ENCODE data around the gene USP11.

USP11 gene

DNA sequence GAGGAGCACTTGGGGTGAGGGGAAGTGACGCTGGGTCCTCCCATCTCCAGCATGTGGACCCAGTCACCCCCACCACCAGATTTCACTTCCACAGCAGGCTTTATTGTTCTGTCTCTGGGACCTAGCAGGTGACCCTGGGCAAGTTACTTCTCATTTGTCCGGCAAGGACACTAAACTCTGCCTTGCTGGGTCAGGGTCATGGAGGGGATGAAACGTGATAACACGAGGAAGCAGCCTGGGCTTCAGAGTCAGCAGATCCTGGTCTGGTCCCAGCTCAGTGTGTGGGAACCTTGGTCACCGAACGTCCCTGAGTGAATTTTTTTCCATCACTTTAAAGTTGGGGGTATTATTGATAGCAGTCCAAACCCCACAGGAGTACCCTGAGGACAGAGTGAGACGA, 35.3 kb upstream of the USP11 start:
- no peak for DNase-seq (ENCODE audit: low read depth)
- TF ChIP-seq, protein P1, sequence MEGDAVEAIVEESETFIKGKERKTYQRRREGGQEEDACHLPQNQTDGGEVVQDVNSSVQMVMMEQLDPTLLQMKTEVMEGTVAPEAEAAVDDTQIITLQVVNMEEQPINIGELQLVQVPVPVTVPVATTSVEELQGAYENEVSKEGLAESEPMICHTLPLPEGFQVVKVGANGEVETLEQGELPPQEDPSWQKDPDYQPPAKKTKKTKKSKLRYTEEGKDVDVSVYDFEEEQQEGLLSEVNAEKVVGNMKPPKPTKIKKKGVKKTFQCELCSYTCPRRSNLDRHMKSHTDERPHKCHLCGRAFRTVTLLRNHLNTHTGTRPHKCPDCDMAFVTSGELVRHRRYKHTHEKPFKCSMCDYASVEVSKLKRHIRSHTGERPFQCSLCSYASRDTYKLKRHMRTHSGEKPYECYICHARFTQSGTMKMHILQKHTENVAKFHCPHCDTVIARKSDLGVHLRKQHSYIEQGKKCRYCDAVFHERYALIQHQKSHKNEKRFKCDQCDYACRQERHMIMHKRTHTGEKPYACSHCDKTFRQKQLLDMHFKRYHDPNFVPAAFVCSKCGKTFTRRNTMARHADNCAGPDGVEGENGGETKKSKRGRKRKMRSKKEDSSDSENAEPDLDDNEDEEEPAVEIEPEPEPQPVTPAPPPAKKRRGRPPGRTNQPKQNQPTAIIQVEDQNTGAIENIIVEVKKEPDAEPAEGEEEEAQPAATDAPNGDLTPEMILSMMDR (IDR thresholded peaks at IDR 0.05; ENCODE audit: insufficient read depth, low read depth, low read length, missing control alignments) = no peak
- H3K4me3 ChIP-seq (ENCODE audit: low read length) = no peak overlapping the region

GRCh38 chrX:47198026-47198686, 34.7 kb upstream of the USP11 start:
- DNase-seq (ENCODE audit: low read depth) = no peak
- no peak overlapping the region for H3K4me3 ChIP-seq (ENCODE audit: low read length)
- TF ChIP-seq, protein P1 (IDR thresholded peaks at IDR 0.05; ENCODE audit: insufficient read depth, low read depth, low read length, missing control alignments) = no peak

DNA sequence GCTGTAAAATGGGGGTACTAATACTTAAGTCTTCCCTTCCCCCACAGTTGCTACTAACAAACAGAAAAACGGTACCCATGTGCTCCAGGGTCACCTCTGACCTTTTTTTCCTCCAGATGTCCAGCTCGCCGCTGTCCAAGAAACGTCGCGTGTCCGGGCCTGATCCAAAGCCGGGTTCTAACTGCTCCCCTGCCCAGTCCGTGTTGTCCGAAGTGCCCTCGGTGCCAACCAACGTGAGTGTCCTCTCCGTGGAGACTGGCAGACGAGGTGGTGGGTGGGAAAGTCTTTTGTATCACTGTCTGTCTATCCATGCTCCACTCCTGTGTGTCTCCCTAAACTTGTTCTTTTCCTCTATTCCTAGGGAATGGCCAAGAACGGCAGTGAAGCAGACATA, 34.1 kb upstream of the USP11 start:
- no peak for DNase-seq (ENCODE audit: low read depth)
- no peak overlapping the region for H3K4me3 ChIP-seq (ENCODE audit: low read length)
- TF ChIP-seq, protein P1 (IDR thresholded peaks at IDR 0.05; ENCODE audit: insufficient read depth, low read depth, low read length, missing control alignments) = no peak

DNA sequence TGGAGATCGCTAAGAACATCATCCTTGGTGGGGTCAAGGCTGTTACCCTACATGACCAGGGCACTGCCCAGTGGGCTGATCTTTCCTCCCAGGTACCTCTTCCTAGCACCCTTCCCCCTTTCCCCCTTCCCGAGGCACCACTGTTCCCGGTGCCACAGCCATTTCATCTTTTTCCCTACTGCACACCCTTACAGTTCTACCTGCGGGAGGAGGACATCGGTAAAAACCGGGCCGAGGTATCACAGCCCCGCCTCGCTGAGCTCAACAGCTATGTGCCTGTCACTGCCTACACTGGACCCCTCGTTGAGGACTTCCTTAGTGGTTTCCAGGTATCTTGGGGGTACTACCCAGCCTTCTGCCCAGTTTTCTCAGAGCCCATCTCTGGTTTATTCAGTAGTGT, 33.5 kb upstream of the USP11 start:
- TF ChIP-seq, protein P1 (IDR thresholded peaks at IDR 0.05; ENCODE audit: insufficient read depth, low read depth, low read length, missing control alignments) = no peak
- DNase-seq (ENCODE audit: low read depth) = no peak
- H3K4me3 ChIP-seq (ENCODE audit: low read length) = no peak overlapping the region

GRCh38 chrX:47200385-47201150, 32.2 kb upstream of the USP11 start:
- TF ChIP-seq, protein P1 (IDR thresholded peaks at IDR 0.05; ENCODE audit: insufficient read depth, low read depth, low read length, missing control alignments) = peak; percentile 55
- H3K4me3 ChIP-seq (ENCODE audit: low read length) = no peak overlapping the region
- DNase-seq (ENCODE audit: low read depth) = peak; percentile 90

DNA sequence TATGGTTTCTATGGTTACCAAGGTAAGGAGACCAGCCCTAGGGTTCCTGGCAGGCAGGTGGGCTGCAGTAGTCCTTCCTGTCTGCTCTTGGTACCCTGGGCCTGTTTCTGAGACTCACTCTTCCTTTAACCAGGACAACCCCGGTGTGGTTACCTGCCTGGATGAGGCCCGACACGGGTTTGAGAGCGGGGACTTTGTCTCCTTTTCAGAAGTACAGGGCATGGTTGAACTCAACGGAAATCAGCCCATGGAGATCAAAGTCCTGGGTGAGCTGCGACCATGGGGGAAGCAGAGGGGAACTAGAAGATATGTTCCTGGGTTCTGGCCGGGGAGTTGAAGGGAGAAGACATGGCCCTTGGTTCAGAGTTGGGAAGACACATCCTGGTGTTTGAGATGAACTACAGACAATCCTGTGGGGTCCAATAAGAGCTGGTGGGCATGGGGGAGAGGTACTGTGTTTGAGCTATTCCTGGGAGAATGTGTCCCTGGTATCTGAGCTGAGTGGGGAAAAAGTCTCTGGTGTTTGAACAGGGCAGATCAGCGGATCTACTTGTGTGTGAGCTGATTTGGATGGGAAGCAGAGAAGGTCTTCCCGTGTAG, 31.4 kb upstream of the USP11 start:
- TF ChIP-seq, protein P1 (IDR thresholded peaks at IDR 0.05; ENCODE audit: insufficient read depth, low read depth, low read length, missing control alignments) = no peak

More for the DNA sequence above, 31.4 kb upstream of the USP11 start:
- DNase-seq (ENCODE audit: low read depth) = no peak
- H3K4me3 ChIP-seq (ENCODE audit: low read length) = no peak overlapping the region

Measured in epithelial cell of esophagus (primary cell).